Lung (tissue), 12 donors: ENCODE results near the gene RARA. TPM values are rescaled to one million over a fixed set of nuclear protein-coding genes. Genes with fewer than 3 reads are reported as not detected.

ENCODE experiments used
- ATAC-seq: fragments of 200-7000 bp; cut with Tn5 transposase; one replicate; pipeline ENCODE4 v1.9.1; 2020; ENCODE audit warnings: moderate number of reproducible peaks; ENCODE audit not compliant: insufficient read depth, low FRiP score
- DNase-seq, 3 donors: peaks; one replicate each; pipeline ENCODE4 v3.0.0-alpha.2; 2013 to 2017
- H3K27ac ChIP-seq, 2 donors: one replicate each; pipeline ENCODE4 v1.5.1; 2013; ENCODE audit warnings: mild to moderate bottlenecking in 2 of 2, moderate library complexity in 2 of 2, control low read depth in 1 of 2, inconsistent platforms in 1 of 2, low read depth in 1 of 2, low read length in 1 of 2
- H3K27me3 ChIP-seq, 3 donors: one replicate each; pipeline ENCODE4 v1.5.1; 2013; ENCODE audit warnings: low read length in 2 of 3; ENCODE audit not compliant: control insufficient read depth in 3 of 3, insufficient read depth in 3 of 3
- H3K36me3 ChIP-seq, 4 donors: one replicate each; pipeline ENCODE4 v1.5.1; 2013; ENCODE audit warnings: low read length in 4 of 4, mild to moderate bottlenecking in 1 of 4, moderate library complexity in 1 of 4; ENCODE audit not compliant: control insufficient read depth in 4 of 4, insufficient read depth in 4 of 4
- H3K4me1 ChIP-seq, 5 donors: one replicate each; pipeline ENCODE4 v1.5.1; 2013; ENCODE audit warnings: low read length in 5 of 5, mild to moderate bottlenecking in 2 of 5, moderate library complexity in 1 of 5; ENCODE audit not compliant: control insufficient read depth in 5 of 5, insufficient read depth in 5 of 5
- H3K4me3 ChIP-seq: one replicate; pipeline ENCODE4 v1.5.1; 2013; ENCODE audit warnings: mild to moderate bottlenecking, control low read depth, moderate library complexity
- H3K9ac ChIP-seq, 2 donors: one replicate each; pipeline ENCODE4 v1.5.1; 2013; ENCODE audit warnings: low read length in 2 of 2, control low read depth in 1 of 2; ENCODE audit not compliant: insufficient read depth in 1 of 2
- H3K9me3 ChIP-seq, 4 donors: one replicate each; pipeline ENCODE4 v1.5.1; 2013; ENCODE audit warnings: low read length in 3 of 4, mild to moderate bottlenecking in 1 of 4, moderate library complexity in 1 of 4; ENCODE audit not compliant: control insufficient read depth in 4 of 4, insufficient read depth in 3 of 4
- WGBS, 2 donors: extraction: QIAGEN DNeasy Blood & Tissue Kit; methylation state at CpG; one replicate each; pipeline ENCODE4 v1.1.7; 2013; 5-methylcytosine and 5-hydroxymethylcytosine counted together
- polyA plus RNA-seq, 2 donors: library from polyadenylated mRNA; stranded (reverse); fragments of 200-250 nt; gene quantifications; one replicate each; pipeline ENCODE4 v1.2.1, GENCODE V29; 2013
- total RNA-seq, 2 donors: library from RNA; depleted of rRNA in 1 of 2; stranded (reverse); fragments of >200 nt in 1 of 2; gene quantifications; one replicate each; pipeline ENCODE4 v1.2.1, GENCODE V29; 2014 to 2021
- TF ChIP-seq, protein P1 (sequence below): IDR thresholded peaks from 2 replicates; pipeline ENCODE4 v1.5.1; 2012; ENCODE audit warnings: mild to moderate bottlenecking; ENCODE audit errors: control extremely low read depth, extremely low read depth
- donor health status: control.
- donor health status: control.
- donor health status: Bipolar disorder and iron deficiency.
- donor health status: healthy.
- donor health status: DM: yes; HTN: yes; CAD: no.

RARA gene
- total and polyA plus RNA-seq, 4 donors, result 36.4 to 75.3 (median 50.8) TPM

DNA sequence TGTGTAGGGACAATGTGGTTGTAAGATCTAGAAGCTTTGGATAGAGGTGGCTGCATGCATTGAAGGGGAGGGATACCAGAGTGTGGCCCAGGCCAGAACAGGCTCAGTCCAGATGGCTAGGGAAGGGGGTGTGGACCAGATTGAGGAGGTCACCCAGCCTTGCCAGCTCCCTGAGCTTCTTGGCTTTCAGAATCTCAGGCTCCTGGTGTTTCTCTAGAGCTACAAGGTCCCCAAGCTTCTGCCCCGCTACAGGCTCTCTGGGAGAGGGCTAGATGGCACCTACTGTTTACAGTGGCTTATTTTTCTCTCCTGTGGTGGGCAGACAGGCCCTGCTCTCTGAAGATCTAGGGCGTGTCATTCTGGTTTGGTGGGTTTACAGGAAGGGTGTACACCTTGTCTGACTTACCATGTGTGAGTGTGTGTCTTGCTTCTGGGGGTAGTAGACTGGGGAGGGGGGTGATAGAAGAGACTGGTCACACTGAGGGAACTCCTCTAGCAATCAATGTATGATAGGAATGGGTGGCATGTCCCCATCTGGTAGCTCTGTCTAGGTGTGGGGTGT is 1.1 kb downstream of the RARA start:
- Histone ChIP-seq H3K4me1 (peaks cover 26 to 94% (median 69%) of the 10 kb centered on the region in 5 donors), H3K27me3 (no peaks in the 10 kb centered on the region), H3K36me3 (no peaks in the 10 kb centered on the region), H3K9ac (peak overlapping the region; percentile 20 to 75), H3K27ac (peak overlapping the region in 1 of 2 donors; percentile 77), H3K4me3 (no peak overlapping the region), H3K9me3 (no peaks in the 10 kb centered on the region)
- ATAC-seq (no peak), DNase-seq (peak in 2 of 3 donors; percentile 13 to 62)
- 73 to 82% methylated on average over 2 of the region's 2 CpGs for WGBS, 2 donors
- TF ChIP-seq, protein P1, sequence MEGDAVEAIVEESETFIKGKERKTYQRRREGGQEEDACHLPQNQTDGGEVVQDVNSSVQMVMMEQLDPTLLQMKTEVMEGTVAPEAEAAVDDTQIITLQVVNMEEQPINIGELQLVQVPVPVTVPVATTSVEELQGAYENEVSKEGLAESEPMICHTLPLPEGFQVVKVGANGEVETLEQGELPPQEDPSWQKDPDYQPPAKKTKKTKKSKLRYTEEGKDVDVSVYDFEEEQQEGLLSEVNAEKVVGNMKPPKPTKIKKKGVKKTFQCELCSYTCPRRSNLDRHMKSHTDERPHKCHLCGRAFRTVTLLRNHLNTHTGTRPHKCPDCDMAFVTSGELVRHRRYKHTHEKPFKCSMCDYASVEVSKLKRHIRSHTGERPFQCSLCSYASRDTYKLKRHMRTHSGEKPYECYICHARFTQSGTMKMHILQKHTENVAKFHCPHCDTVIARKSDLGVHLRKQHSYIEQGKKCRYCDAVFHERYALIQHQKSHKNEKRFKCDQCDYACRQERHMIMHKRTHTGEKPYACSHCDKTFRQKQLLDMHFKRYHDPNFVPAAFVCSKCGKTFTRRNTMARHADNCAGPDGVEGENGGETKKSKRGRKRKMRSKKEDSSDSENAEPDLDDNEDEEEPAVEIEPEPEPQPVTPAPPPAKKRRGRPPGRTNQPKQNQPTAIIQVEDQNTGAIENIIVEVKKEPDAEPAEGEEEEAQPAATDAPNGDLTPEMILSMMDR, result no peak

DNA sequence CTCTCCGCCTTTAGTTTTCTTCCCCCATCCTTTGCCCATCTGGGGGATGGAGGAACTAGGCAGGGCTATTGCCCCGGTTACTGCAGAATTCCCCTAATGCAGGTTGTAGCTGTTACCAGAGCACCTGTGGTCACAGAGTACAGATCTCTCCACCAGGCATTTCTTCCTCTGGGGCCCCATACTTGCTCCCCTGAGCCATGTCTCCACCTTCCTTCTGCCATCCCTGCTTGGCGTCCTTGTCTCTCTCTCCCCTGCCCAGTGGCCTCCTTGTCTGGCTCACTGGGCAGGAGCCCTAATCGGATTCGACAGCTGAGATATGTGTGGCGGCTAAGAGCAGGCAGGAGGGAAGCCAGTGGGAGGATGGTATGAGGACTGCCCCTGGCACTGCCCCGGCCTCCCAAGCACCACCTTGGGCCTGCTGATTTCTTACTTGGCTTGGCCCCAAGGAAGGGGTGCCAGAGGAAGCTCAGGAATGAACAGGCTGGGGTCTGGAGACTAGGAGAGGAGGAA is 2.0 kb downstream of the RARA start:
- ATAC-seq (no peak), DNase-seq (no peak)
- Histone ChIP-seq H3K9me3 (no peaks in the 10 kb centered on the region), H3K27ac (peak overlapping the region; percentile 72 to 81), H3K9ac (peak overlapping the region in 1 of 2 donors; percentile 52), H3K4me3 (no peak overlapping the region), H3K36me3 (no peaks in the 10 kb centered on the region), H3K4me1 (peaks cover 34 to 95% (median 70%) of the 10 kb centered on the region in 5 donors), H3K27me3 (no peaks in the 10 kb centered on the region)
- 47 to 62% methylated on average over 7 of the region's 7 CpGs for WGBS, 2 donors
- TF ChIP-seq, protein P1, result no peak

DNA sequence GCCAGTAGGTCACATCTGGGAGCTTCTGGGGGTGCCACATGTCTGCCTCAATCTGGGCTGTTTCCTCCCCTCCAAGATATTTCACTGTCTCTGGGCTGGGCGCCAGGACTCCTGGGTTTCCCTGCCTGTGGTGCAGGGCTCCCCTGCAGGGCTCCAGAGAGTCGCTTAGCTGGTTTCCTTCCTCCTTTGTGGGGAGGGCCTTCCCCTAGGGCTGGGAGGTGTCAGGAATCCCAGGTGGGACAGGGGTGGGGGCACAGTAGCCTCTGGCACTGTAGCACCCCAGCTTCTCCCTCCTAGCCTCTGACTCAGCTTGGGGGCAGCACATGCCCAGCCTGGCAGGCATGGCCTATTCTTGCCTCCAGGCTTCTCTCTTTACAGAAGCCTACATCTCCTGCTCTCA is 2.6 kb downstream of the RARA start:
- Histone ChIP-seq H3K4me1 (peaks cover 41 to 95% (median 73%) of the 10 kb centered on the region in 5 donors), H3K27ac (peak overlapping the region; percentile 72 to 81), H3K36me3 (no peaks in the 10 kb centered on the region), H3K9ac (peak overlapping the region in 1 of 2 donors; percentile 37), H3K9me3 (no peaks in the 10 kb centered on the region), H3K4me3 (no peak overlapping the region), H3K27me3 (no peaks in the 10 kb centered on the region)
- DNase-seq (no peak), ATAC-seq (no peak)
- TF ChIP-seq, protein P1, result no peak
- 0 to 15% methylated on average over 2 of the region's 2 CpGs for WGBS, 2 donors
